GM06990 (cell line): ENCODE measurements around the gene EIF2S3.

Experiments
- DNase-seq: peaks from one replicate; pipeline ENCODE4 v3.0.0-alpha.2; 2011; ENCODE audit not compliant: insufficient read length; ENCODE audit errors: extremely low read depth
- H3K27me3 ChIP-seq: replicated peaks from 2 replicates; pipeline ENCODE4 v1.6.0; 2011; ENCODE audit warnings: low read length; ENCODE audit not compliant: control insufficient read depth, insufficient read depth
- H3K36me3 ChIP-seq: 2 replicates; pipeline ENCODE4 v1.5.1; 2011; ENCODE audit warnings: low read length; ENCODE audit not compliant: control insufficient read depth, insufficient read depth
- H3K4me3 ChIP-seq: replicated peaks from 2 replicates; pipeline ENCODE4 v1.5.1; 2011; ENCODE audit warnings: low read depth, mild to moderate bottlenecking, control low read depth, low read length
- TF ChIP-seq, protein P1 (sequence below): IDR thresholded peaks from 2 replicates; pipeline ENCODE4 v1.5.1; 2011; ENCODE audit warnings: low read length, control low read depth, mild to moderate bottlenecking, inconsistent platforms; ENCODE audit not compliant: insufficient read depth, poor library complexity, severe bottlenecking

The EIF2S3 gene

DNA sequence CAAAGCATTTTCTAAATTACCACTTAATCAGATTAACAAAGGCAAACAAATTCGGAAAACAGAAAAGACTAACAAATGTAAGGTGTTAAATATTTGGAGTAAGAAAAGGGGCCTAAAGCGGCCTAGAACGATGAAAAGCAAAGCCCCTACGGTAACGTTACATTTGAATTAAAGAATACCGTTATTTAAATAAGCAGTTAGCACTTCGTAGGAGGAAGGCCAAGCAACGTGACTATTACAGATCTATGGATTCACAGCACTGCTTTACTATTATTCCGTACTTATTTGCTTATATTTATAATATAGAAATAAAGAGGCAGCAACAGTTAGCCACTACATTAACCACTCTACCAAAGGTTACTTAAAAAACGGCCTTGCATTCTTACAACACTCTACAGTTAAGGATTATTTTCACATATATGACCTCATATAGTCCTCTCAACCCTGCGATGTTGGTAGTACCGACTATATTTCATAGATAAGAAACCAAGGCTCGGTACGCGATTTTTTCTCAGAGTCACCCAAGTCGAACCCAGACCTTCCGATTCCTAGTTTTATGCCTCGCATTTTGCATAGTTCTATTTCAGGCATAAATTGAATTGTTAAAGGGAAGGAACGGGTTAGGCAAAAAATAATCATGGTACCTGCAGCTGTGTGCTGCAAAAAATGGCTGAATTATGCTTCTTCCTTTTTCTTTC, 30.6 kb upstream of the EIF2S3 start:
- TF ChIP-seq, protein P1, sequence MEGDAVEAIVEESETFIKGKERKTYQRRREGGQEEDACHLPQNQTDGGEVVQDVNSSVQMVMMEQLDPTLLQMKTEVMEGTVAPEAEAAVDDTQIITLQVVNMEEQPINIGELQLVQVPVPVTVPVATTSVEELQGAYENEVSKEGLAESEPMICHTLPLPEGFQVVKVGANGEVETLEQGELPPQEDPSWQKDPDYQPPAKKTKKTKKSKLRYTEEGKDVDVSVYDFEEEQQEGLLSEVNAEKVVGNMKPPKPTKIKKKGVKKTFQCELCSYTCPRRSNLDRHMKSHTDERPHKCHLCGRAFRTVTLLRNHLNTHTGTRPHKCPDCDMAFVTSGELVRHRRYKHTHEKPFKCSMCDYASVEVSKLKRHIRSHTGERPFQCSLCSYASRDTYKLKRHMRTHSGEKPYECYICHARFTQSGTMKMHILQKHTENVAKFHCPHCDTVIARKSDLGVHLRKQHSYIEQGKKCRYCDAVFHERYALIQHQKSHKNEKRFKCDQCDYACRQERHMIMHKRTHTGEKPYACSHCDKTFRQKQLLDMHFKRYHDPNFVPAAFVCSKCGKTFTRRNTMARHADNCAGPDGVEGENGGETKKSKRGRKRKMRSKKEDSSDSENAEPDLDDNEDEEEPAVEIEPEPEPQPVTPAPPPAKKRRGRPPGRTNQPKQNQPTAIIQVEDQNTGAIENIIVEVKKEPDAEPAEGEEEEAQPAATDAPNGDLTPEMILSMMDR = no peak
- DNase-seq = no peak
- H3K4me3 ChIP-seq = peak overlapping the region; percentile 64
- H3K36me3 ChIP-seq = no peaks in the 10 kb centered on the region
- no peaks in the 10 kb centered on the region for H3K27me3 ChIP-seq

DNA sequence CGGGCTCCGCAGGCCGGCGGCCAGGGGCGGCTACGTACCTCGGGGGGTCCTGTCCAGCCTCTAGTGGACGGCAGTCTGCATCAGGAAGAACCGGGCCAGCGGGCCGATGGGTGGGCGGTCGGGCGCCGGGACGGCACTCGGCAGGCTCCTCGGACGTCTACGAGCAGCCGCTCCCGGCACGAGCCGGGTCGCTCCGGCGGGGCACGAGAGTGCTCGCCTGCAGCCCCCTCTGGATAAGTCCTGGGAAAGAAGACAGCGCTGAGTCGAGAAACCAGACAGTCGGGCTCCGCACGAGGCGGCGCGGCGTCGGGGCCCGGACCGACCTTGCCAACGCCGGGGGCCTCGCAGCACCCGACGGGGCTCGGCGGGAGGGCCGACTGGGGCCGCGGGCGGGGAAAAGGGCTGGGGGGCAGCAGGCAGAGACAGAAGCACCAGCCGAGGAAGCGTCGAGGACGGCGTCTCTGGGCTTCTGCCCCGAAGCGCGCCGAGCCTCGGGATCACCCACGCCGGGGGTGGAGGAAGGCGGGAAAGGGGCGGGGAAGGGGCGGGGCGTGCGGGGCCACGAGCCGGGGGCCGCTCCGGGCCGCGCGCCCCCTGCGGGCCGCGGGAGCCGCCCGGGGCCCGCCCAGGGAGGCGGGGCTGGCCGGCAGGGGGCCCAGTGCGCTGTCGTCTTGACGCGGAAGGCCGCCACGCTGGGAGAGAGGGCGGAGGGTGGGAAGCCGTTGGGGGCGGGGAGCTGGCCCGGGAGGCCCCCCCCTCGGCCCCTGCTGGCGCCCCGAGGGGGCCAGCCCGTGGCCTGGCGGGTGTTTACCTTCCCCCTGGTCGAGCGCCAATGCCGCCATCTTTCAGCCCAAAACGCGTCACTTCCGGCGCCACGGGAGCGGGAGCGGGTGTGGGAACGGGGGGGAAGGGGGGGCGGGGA, 29.7 kb upstream of the EIF2S3 start:
- Histone ChIP-seq H3K27me3 (no peaks in the 10 kb centered on the region), H3K36me3 (no peaks in the 10 kb centered on the region), H3K4me3 (peak overlapping the region; percentile 64)
- DNase-seq = peak; percentile 90
- TF ChIP-seq, protein P1 = no peak

GRCh38 chrX:24025741-24026403, 28.9 kb upstream of the EIF2S3 start:
- no peaks in the 10 kb centered on the region for H3K27me3 ChIP-seq
- no peaks in the 10 kb centered on the region for H3K36me3 ChIP-seq
- peak overlapping the region; percentile 62 for H3K4me3 ChIP-seq
- no peak for DNase-seq
- TF ChIP-seq, protein P1 = no peak

GRCh38 chrX:24026432-24026831, 28.3 kb upstream of the EIF2S3 start:
- no peak for DNase-seq

GRCh38 chrX:24027086-24027485, 27.7 kb upstream of the EIF2S3 start, which contains the start of gene KLHL15:
KLHL15 (minus strand) TSS chrX:24027186; CDS start chrX:24006693, 20,493 bp downstream.
- H3K27me3 ChIP-seq = no peaks in the 10 kb centered on the region
- TF ChIP-seq, protein P1 = no peak
- no peak for DNase-seq

More at GRCh38 chrX:24026432-24026831, 28.3 kb upstream of the EIF2S3 start:
- Histone ChIP-seq H3K4me3 (peak overlapping the region; percentile 62), H3K27me3 (no peaks in the 10 kb centered on the region), H3K36me3 (no peaks in the 10 kb centered on the region)
- TF ChIP-seq, protein P1 = no peak

More at GRCh38 chrX:24027086-24027485, 27.7 kb upstream of the EIF2S3 start, which contains the start of gene KLHL15:
- Histone ChIP-seq H3K36me3 (no peaks in the 10 kb centered on the region), H3K4me3 (peak within 1 kb of the TSS; percentile 62)
